CD4-positive, CD25-positive, alpha-beta regulatory T cell (primary cell): ENCODE results near the gene KIF16B. TPM values are rescaled to one million over a fixed set of nuclear protein-coding genes. Genes with fewer than 3 reads are reported as not detected.
A peak's percentile ranks its signal among the peaks of the same experiment; 100 is the strongest.

ENCODE experiments used
- ATAC-seq, 2 donors: fragments of 150-1000 bp; cut with Tn5 transposase; one replicate each; pipeline ENCODE4 v1.10.0; 2021; ENCODE audit warnings: low read depth in 2 of 2, moderate number of reproducible peaks in 2 of 2, moderate library complexity in 1 of 2
- DNase-seq, 3 donors: peaks; one replicate each; pipeline versions ENCODE4 v3.0.0 to v3.0.0-alpha.2; 2012 to 2022; ENCODE audit warnings: mixed read lengths in 1 of 3
- H3K27ac ChIP-seq: one replicate; pipeline ENCODE4 v1.7.0; 2013; ENCODE audit warnings: mild to moderate bottlenecking, low read length; ENCODE audit not compliant: insufficient read depth, poor library complexity, severe bottlenecking
- H3K27me3 ChIP-seq: one replicate; pipeline ENCODE4 v1.7.0; 2013; ENCODE audit warnings: low read length; ENCODE audit not compliant: control insufficient read depth, insufficient read depth
- H3K36me3 ChIP-seq: one replicate; pipeline ENCODE4 v1.7.0; 2013; ENCODE audit warnings: mild to moderate bottlenecking, low read length, moderate library complexity; ENCODE audit not compliant: control insufficient read depth, insufficient read depth
- H3K4me1 ChIP-seq: 2 replicates; pipeline ENCODE4 v1.7.0; 2013; ENCODE audit warnings: mild to moderate bottlenecking, low read length; ENCODE audit not compliant: insufficient read depth, control insufficient read depth, poor library complexity, severe bottlenecking
- H3K4me3 ChIP-seq: one replicate; pipeline ENCODE4 v1.7.0; 2013; ENCODE audit warnings: low read depth, mild to moderate bottlenecking, low read length, moderate library complexity
- H3K9me3 ChIP-seq, 2 experiments: 1 replicate in 1 of 2; 2 replicates in 1 of 2; pipeline ENCODE4 v1.7.0; 2013; ENCODE audit warnings: low read length in 2 of 2, mild to moderate bottlenecking in 1 of 2, moderate library complexity in 1 of 2; ENCODE audit not compliant: control insufficient read depth in 2 of 2
- H3K27ac Mint-ChIP-seq, 3 donors: one replicate each; pipeline ENCODE4 v1.8.0; 2020 to 2022; ENCODE audit warnings: mild to moderate bottlenecking in 3 of 3, mixed read lengths in 3 of 3, moderate library complexity in 2 of 3
- H3K27me3 Mint-ChIP-seq: one replicate; pipeline ENCODE4 v1.8.0; 2022; ENCODE audit warnings: mild to moderate bottlenecking, mixed read lengths
- H3K36me3 Mint-ChIP-seq: one replicate; pipeline ENCODE4 v1.8.0; 2020; ENCODE audit warnings: mixed read lengths
- H3K4me1 Mint-ChIP-seq, 4 donors: one replicate each; pipeline ENCODE4 v1.8.0; 2020 to 2022; ENCODE audit warnings: mixed read lengths in 4 of 4, mild to moderate bottlenecking in 1 of 4
- H3K4me3 Mint-ChIP-seq, 4 donors: one replicate each; pipeline ENCODE4 v1.8.0; 2020 to 2022; ENCODE audit warnings: mild to moderate bottlenecking in 4 of 4, mixed read lengths in 4 of 4, moderate library complexity in 3 of 4
- H3K9me3 Mint-ChIP-seq, 7 donors: one replicate each; pipeline ENCODE4 v1.8.0; 2020 to 2022; ENCODE audit warnings: mixed read lengths in 7 of 7, mild to moderate bottlenecking in 3 of 7, moderate library complexity in 2 of 7
- polyA plus RNA-seq, 4 donors: library from polyadenylated mRNA; unstranded; fragments of 300-500 nt; fragmentation: Illumina TruSeq; gene quantifications; one replicate each; pipeline ENCODE4 v1.2.3, GENCODE V29; 2021
- total RNA-seq: library from RNA; stranded (reverse); gene quantifications from one replicate; pipeline ENCODE4 v1.2.3, GENCODE V29; 2022

KIF16B gene
- total and polyA plus RNA-seq, 5 donors from 2014 or later = 3.1 to 5.2 (median 4.8) TPM

GRCh38 chr20:16515046-16515445, 58.2 kb downstream of the KIF16B start:
- Histone ChIP-seq H3K4me3 (no peak overlapping the region), H3K4me1 (no peaks in the 10 kb centered on the region), H3K36me3 (peaks cover 7% of the 10 kb centered on the region), H3K27me3 (no peaks in the 10 kb centered on the region), H3K9me3 (no peaks in the 10 kb centered on the region), H3K27ac (no peak overlapping the region)
- DNase-seq (no peak), ATAC-seq (no peak)
- H3K27ac Mint-ChIP-seq = no peak overlapping the region
- H3K27me3 Mint-ChIP-seq = no peaks in the 10 kb centered on the region
- H3K4me1 Mint-ChIP-seq = peaks cover 0 to 4% (median 0%) of the 10 kb centered on the region in 4 donors
- H3K9me3 Mint-ChIP-seq = peaks cover 0 to 2% (median 0%) of the 10 kb centered on the region in 7 donors
- no peak overlapping the region for H3K4me3 Mint-ChIP-seq
- peaks cover 31% of the 10 kb centered on the region for H3K36me3 Mint-ChIP-seq

- Histone ChIP-seq H3K9me3 (no peaks in the 10 kb centered on the region), H3K27ac (no peak overlapping the region), H3K4me1 (no peaks in the 10 kb centered on the region), H3K4me3 (no peak overlapping the region), H3K27me3 (no peaks in the 10 kb centered on the region), H3K36me3 (peaks cover 9% of the 10 kb centered on the region)
- Mint-ChIP-seq H3K9me3 (peaks cover 0 to 2% (median 0%) of the 10 kb centered on the region in 7 donors), H3K27ac (no peak overlapping the region), H3K36me3 (peaks cover 30% of the 10 kb centered on the region), H3K27me3 (no peaks in the 10 kb centered on the region), H3K4me1 (peaks cover 0 to 4% (median 0%) of the 10 kb centered on the region in 4 donors), H3K4me3 (no peak overlapping the region)
- ATAC-seq = no peak
- no peak for DNase-seq
These were observed 59.1 kb downstream of the KIF16B start for GRCh38 chr20:16514140-16514539.

GRCh38 chr20:16505894-16506293, 67.4 kb downstream of the KIF16B start:
- Mint-ChIP-seq H3K9me3 (no peaks in the 10 kb centered on the region), H3K36me3 (peaks cover 59% of the 10 kb centered on the region), H3K27ac (no peak overlapping the region), H3K4me3 (no peak overlapping the region), H3K4me1 (no peaks in the 10 kb centered on the region), H3K27me3 (no peaks in the 10 kb centered on the region)
- Histone ChIP-seq H3K4me3 (no peak overlapping the region), H3K27me3 (no peaks in the 10 kb centered on the region), H3K27ac (no peak overlapping the region), H3K4me1 (no peaks in the 10 kb centered on the region), H3K36me3 (peaks cover 19% of the 10 kb centered on the region), H3K9me3 (no peaks in the 10 kb centered on the region)
- DNase-seq (no peak), ATAC-seq (no peak)

- H3K36me3 Mint-ChIP-seq = peaks cover 61% of the 10 kb centered on the region
- no peaks in the 10 kb centered on the region for H3K27me3 Mint-ChIP-seq
These were observed 71.9 kb downstream of the KIF16B start for GRCh38 chr20:16501301-16501700.

GRCh38 chr20:16500197-16500596, 73.1 kb downstream of the KIF16B start:
- Histone ChIP-seq H3K27me3 (no peaks in the 10 kb centered on the region), H3K36me3 (peaks cover 5% of the 10 kb centered on the region), H3K27ac (no peak overlapping the region), H3K9me3 (no peaks in the 10 kb centered on the region), H3K4me1 (no peaks in the 10 kb centered on the region), H3K4me3 (no peak overlapping the region)
- no peaks in the 10 kb centered on the region for H3K27me3 Mint-ChIP-seq
- DNase-seq (no peak), ATAC-seq (no peak)
- no peaks in the 10 kb centered on the region for H3K9me3 Mint-ChIP-seq
- H3K4me1 Mint-ChIP-seq = no peaks in the 10 kb centered on the region
- no peak overlapping the region for H3K4me3 Mint-ChIP-seq
- H3K36me3 Mint-ChIP-seq = peaks cover 50% of the 10 kb centered on the region
- H3K27ac Mint-ChIP-seq = peak overlapping the region in 1 of 3 donors; percentile 66

More at GRCh38 chr20:16501301-16501700, 71.9 kb downstream of the KIF16B start:
- Histone ChIP-seq H3K36me3 (peaks cover 5% of the 10 kb centered on the region), H3K27ac (no peak overlapping the region), H3K4me3 (no peak overlapping the region), H3K9me3 (no peaks in the 10 kb centered on the region), H3K4me1 (no peaks in the 10 kb centered on the region), H3K27me3 (no peaks in the 10 kb centered on the region)
- peak in 1 of 3 donors; percentile 63 for DNase-seq
- peak overlapping the region in 1 of 3 donors; percentile 89 for H3K27ac Mint-ChIP-seq
- H3K9me3 Mint-ChIP-seq = no peaks in the 10 kb centered on the region
- no peak overlapping the region for H3K4me3 Mint-ChIP-seq
- peak in 1 of 2 donors; percentile 66 for ATAC-seq
- H3K4me1 Mint-ChIP-seq = no peaks in the 10 kb centered on the region

DNA sequence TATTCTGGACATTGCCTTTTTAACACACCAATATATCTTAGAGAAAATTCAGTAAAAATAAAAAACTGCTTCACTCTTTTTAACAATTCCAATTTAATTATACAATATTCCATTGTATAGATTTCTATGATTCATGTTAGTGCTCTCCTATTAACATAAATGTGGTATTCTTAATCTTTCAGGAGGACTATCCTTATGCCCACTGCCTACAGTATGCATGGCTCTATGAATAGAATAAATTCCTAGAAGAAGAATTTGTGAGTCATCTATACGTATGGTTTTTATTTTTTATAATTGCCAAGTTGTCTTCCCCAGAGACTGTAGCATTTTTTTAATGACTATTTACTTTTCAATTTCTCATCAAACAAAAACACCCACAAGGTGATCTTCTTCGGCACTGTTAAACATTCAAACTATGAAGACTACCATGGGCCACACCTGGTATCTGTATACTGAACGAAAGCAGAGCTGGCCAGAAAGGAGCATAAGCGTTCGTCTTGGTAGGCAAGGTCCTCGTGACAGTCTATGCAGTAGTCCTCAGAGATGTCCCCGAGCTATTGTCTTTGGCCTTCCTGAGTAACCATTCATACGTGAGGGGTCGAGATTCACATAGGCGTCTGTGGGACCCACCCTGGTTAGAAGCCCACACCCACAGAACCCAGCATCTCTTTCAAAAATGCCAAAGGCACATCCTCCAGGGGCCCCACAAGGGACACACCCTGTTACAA, 74.6 kb downstream of the KIF16B start:
- Mint-ChIP-seq H3K27ac (peak overlapping the region in 1 of 3 donors; percentile 5), H3K4me3 (no peak overlapping the region), H3K36me3 (peaks cover 46% of the 10 kb centered on the region), H3K4me1 (no peaks in the 10 kb centered on the region), H3K9me3 (no peaks in the 10 kb centered on the region), H3K27me3 (no peaks in the 10 kb centered on the region)
- ATAC-seq (no peak), DNase-seq (peak in 1 of 3 donors; percentile 45)
- Histone ChIP-seq H3K27me3 (no peaks in the 10 kb centered on the region), H3K4me3 (no peak overlapping the region), H3K27ac (no peak overlapping the region), H3K4me1 (no peaks in the 10 kb centered on the region), H3K9me3 (no peaks in the 10 kb centered on the region), H3K36me3 (peaks cover 1% of the 10 kb centered on the region)

DNA sequence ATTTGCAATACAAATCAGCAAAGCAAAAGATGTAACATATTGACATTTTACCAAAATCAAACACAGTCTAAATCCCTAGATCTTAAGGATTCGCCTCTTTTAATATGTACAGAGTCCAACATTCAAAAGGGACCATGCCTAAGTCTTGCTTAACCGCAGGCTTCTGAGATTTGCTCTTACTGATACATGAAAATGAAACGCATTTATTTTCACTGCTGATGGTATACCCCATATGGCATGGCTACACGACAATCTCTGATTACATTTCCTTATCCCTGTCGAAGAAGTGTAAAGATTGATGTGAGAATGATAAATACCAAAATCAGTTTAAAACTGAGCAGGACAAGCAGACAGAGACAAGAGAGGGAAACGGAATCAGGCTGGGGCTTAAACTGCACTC, 75.4 kb downstream of the KIF16B start:
- H3K27me3 Mint-ChIP-seq = no peaks in the 10 kb centered on the region
- H3K4me3 Mint-ChIP-seq = no peak overlapping the region
- Histone ChIP-seq H3K27me3 (no peaks in the 10 kb centered on the region), H3K4me3 (no peak overlapping the region), H3K27ac (no peak overlapping the region), H3K9me3 (no peaks in the 10 kb centered on the region), H3K36me3 (no peaks in the 10 kb centered on the region), H3K4me1 (no peaks in the 10 kb centered on the region)
- H3K9me3 Mint-ChIP-seq = no peaks in the 10 kb centered on the region
- H3K4me1 Mint-ChIP-seq = no peaks in the 10 kb centered on the region
- H3K27ac Mint-ChIP-seq = no peak overlapping the region
- peaks cover 43% of the 10 kb centered on the region for H3K36me3 Mint-ChIP-seq
- no peak for ATAC-seq
- no peak for DNase-seq

GRCh38 chr20:16493486-16493885, 79.8 kb downstream of the KIF16B start:
- H3K27me3 Mint-ChIP-seq = no peaks in the 10 kb centered on the region
- no peak overlapping the region for H3K27ac ChIP-seq
- no peaks in the 10 kb centered on the region for H3K9me3 Mint-ChIP-seq
- DNase-seq (no peak), ATAC-seq (no peak)
- no peaks in the 10 kb centered on the region for H3K9me3 ChIP-seq
- no peak overlapping the region for H3K4me3 Mint-ChIP-seq
- peaks cover 53% of the 10 kb centered on the region for H3K36me3 Mint-ChIP-seq
- no peaks in the 10 kb centered on the region for H3K4me1 ChIP-seq
- no peak overlapping the region for H3K27ac Mint-ChIP-seq
- no peak overlapping the region for H3K4me3 ChIP-seq
- H3K36me3 ChIP-seq = no peaks in the 10 kb centered on the region
- H3K4me1 Mint-ChIP-seq = no peaks in the 10 kb centered on the region
- H3K27me3 ChIP-seq = no peaks in the 10 kb centered on the region
